GM12878 (cell line): ENCODE data around the gene LAMC3. TPM values are rescaled to one million over a fixed set of nuclear protein-coding genes. Genes with fewer than 3 reads are reported as not detected.

Experiments
- ATAC-seq: fragments of 200-7000 bp; cut with Tn5 transposase; 3 replicates; pipeline ENCODE4 v1.9.1; 2020; ENCODE audit warnings: mild to moderate bottlenecking, moderate library complexity
- BruUV-seq: library from RNA; stranded (reverse); fragments of 400-500 nt; replicated peaks from 2 replicates; lab custom pipeline; 2021; lab: Mats Ljungman, UMichigan
- CTCF ChIA-PET: fragments of 300-600 bp; sonication (Branson Sonifier 250); formaldehyde crosslinking; extraction: SDS; loops from one replicate; lab custom pipeline; 2021; ENCODE audit warnings: inconsistent platforms; lab: Yijun Ruan, JAX
- POLR2A ChIA-PET: fragments of 350-600 bp; formaldehyde crosslinking; extraction: SDS; loops from one replicate; lab custom pipeline; 2021; ENCODE audit warnings: inconsistent platforms; lab: Charles Lee
- RAD21 ChIA-PET: fragments of 300-600 bp; sonication (Branson Sonifier 250); formaldehyde crosslinking; loops from one replicate; lab custom pipeline; 2023; ENCODE audit warnings: antibody characterized with exemption; ENCODE audit not compliant: unreplicated experiment; lab: Charles Lee
- SMC1A ChIA-PET: fragments of 300-600 bp; sonication (Branson Sonifier 250); formaldehyde crosslinking; loops from one replicate; lab custom pipeline; 2023; ENCODE audit not compliant: unreplicated experiment, uncharacterized antibody; lab: Charles Lee
- DNase-seq: peaks from one replicate; pipeline ENCODE4 v3.0.0-alpha.2; 2011; ENCODE audit warnings: low read depth, low spot score
- FAIRE-seq: peaks from 3 replicates; lab custom pipeline; 2011; peaks lifted over from hg19 to GRCh38; lab: Jason Lieb, UNC
- H2AFZ ChIP-seq: 2 replicates; pipeline ENCODE4 v1.6.0; 2011; ENCODE audit warnings: low read depth, low read length, control low read depth; ENCODE audit not compliant: control insufficient read depth
- H3K27ac ChIP-seq: 2 replicates; pipeline ENCODE4 v1.5.1; 2011; ENCODE audit warnings: control low read depth; ENCODE audit not compliant: control insufficient read depth, insufficient read depth
- H3K27me3 ChIP-seq, 2 experiments: replicated peaks in 1 of 2; 2 replicates each; pipeline versions ENCODE4 v1.6.0 to v1.6.1; 2011; ENCODE audit warnings: low read length in 1 of 2; ENCODE audit not compliant: control insufficient read depth in 2 of 2, insufficient read depth in 2 of 2
- H3K36me3 ChIP-seq, 2 experiments: 2 replicates each; pipeline ENCODE4 v1.5.1; 2011; ENCODE audit warnings: low read length in 1 of 2; ENCODE audit not compliant: control insufficient read depth in 2 of 2, insufficient read depth in 2 of 2
- H3K4me1 ChIP-seq: 2 replicates; pipeline ENCODE4 v1.6.1; 2011; ENCODE audit warnings: mild to moderate bottlenecking, low read length, moderate library complexity, mixed read lengths; ENCODE audit not compliant: control insufficient read depth, insufficient read depth
- H3K4me2 ChIP-seq: 2 replicates; pipeline ENCODE4 v1.6.0; 2011; ENCODE audit warnings: control low read depth; ENCODE audit not compliant: control insufficient read depth, insufficient read depth
- H3K4me3 ChIP-seq: fragments of 200-600 bp; sonication (generic); 2 replicates; pipeline ENCODE4 v1.5.1; 2016
- H3K79me2 ChIP-seq: 2 replicates; pipeline ENCODE4 v1.6.0; 2011; ENCODE audit warnings: low read length; ENCODE audit not compliant: control insufficient read depth, insufficient read depth
- H3K9ac ChIP-seq: 2 replicates; pipeline ENCODE4 v1.8.0; 2011; ENCODE audit warnings: low read length, control low read depth, mixed read lengths; ENCODE audit not compliant: control insufficient read depth, insufficient read depth
- H3K9me3 ChIP-seq: replicated peaks from 3 replicates; pipeline ENCODE4 v1.5.1; 2011; ENCODE audit warnings: mild to moderate bottlenecking, low read length; ENCODE audit not compliant: control insufficient read depth, insufficient read depth
- H4K20me1 ChIP-seq: 2 replicates; pipeline ENCODE4 v1.6.0; 2011; ENCODE audit not compliant: control insufficient read depth, insufficient read depth
- BCL3 ChIP-seq: IDR thresholded peaks from 2 replicates; pipeline ENCODE4 v1.6.1; 2011; ENCODE audit warnings: borderline replicate concordance, low read depth, mild to moderate bottlenecking, moderate library complexity, low read length; ENCODE audit not compliant: insufficient read depth, poor library complexity, severe bottlenecking
- IRF5 ChIP-seq: fragments of 450-650 bp; IDR thresholded peaks from 2 replicates; pipeline ENCODE4 v1.6.1; 2017; ENCODE audit warnings: borderline replicate concordance
- MLLT1 ChIP-seq: fragments of 450-650 bp; IDR thresholded peaks from 2 replicates; pipeline ENCODE4 v1.6.1; 2016; ENCODE audit warnings: mild to moderate bottlenecking
- PML ChIP-seq: IDR thresholded peaks from 2 replicates; pipeline ENCODE4 v1.6.1; 2012; ENCODE audit warnings: low read length, inconsistent platforms
- RBBP5 ChIP-seq: fragments of 200-600 bp; sonication (generic); conservative IDR thresholded peaks from 2 replicates; pipeline ENCODE4 v1.6.1; 2016
- ZBTB4 ChIP-seq: fragments of 450-650 bp; formaldehyde crosslinking; IDR thresholded peaks from 2 replicates; pipeline ENCODE4 v1.4.0; 2022; ENCODE audit warnings: mild to moderate bottlenecking, moderate library complexity
- ZBTB40 ChIP-seq: fragments of 450-650 bp; IDR thresholded peaks from 2 replicates; pipeline ENCODE4 v1.6.1; 2016; ENCODE audit warnings: mild to moderate bottlenecking, moderate library complexity, borderline replicate concordance
- ZNF622 ChIP-seq: fragments of 450-650 bp; IDR thresholded peaks from 2 replicates; pipeline ENCODE4 v1.6.1; 2017; ENCODE audit warnings: mild to moderate bottlenecking, inconsistent platforms
- WGBS: methylation state at CpG from one replicate; pipeline ENCODE4 v1.1.6; 2016; ENCODE audit warnings: low lambda C conversion rate; ENCODE audit not compliant: insufficient replicate concordance, insufficient coverage; ENCODE audit errors: missing lambda C conversion rate; 5-methylcytosine and 5-hydroxymethylcytosine counted together
- in situ Hi-C: fragments of 300-500 bp; cut with MboI; formaldehyde crosslinking; loops from 9 replicates; pipeline ENCODE4 v1.14.3; 2018; ENCODE audit warnings: mixed read lengths
- intact Hi-C: fragments of 100-400 bp; cut with micrococcal nuclease; formaldehyde crosslinking; loops from one replicate; pipeline ENCODE4 v1.14.2; 2022; ENCODE audit not compliant: unreplicated experiment
- polyA plus RNA-seq, 11 experiments: library from polyadenylated mRNA; depleted of rRNA in 4 of 11; unstranded in 6 of 11; stranded (reverse) in 5 of 11; fragments of >200 nt; fragmentation: Nextera tagmentation in 4 of 11; fragmentation: Illumina TruSeq in 1 of 11; extraction: Ambion mirVana in 4 of 11; extraction: Trizol in 1 of 11; gene quantifications; 1 replicate in 1 of 11; 2 replicates in 10 of 11; pipeline versions ENCODE4 v1.2.1 to v1.2.3, GENCODE V29; 2011 to 2016; ENCODE audit warnings: inconsistent platforms in 2 of 11, missing spikeins in 2 of 11, low read depth in 1 of 11
- total RNA-seq, 4 experiments: library from RNA; depleted of rRNA in 3 of 4; stranded (reverse); fragments of >200 nt in 3 of 4; fragmentation: Illumina TruSeq in 1 of 4; extraction: Trizol in 1 of 4; gene quantifications; 2 replicates each; pipeline versions ENCODE4 v1.2.1 to v1.2.3, GENCODE V29; 2013 to 2021

The LAMC3 gene
- total and polyA plus RNA-seq, 10 of the 15 experiments (the other 5 are each of a cell fraction or from before 2014, with no cell fraction given) = under 0.01 to 0.08 TPM; not detected in 8

- Histone ChIP-seq H2AFZ (no peak overlapping the region), H3K27me3 (peaks cover 8 to 13% of the 10 kb centered on the region in 2 experiments; a peak in 3 of 4 replicates), H3K4me1 (no peaks in the 10 kb centered on the region; the same call in 1 of the 2 replicates), H3K4me3 (no peak overlapping the region), H4K20me1 (no peaks in the 10 kb centered on the region), H3K9me3 (no peaks in the 10 kb centered on the region), H3K79me2 (no peaks in the 10 kb centered on the region), H3K9ac (no peak overlapping the region), H3K27ac (no peak overlapping the region), H3K4me2 (no peak overlapping the region), H3K36me3 (no peaks in the 10 kb centered on the region)
- no peak for ATAC-seq
- DNase-seq = no peak
- RAD21 ChIA-PET = interaction anchor here (0.5 kb wide), 1 partner anchor 241 kb away, joined by 3 read pairs; no protein-coding TSS in a partner anchor
- FAIRE-seq = no peak
- POLR2A ChIA-PET = no interaction called here
- intact Hi-C loops = no loop called here
- 51% methylated on average over 12 of the region's 12 CpGs for WGBS
- CTCF ChIA-PET = no interaction called here
- no TSS peak for BruUV-seq
- SMC1A ChIA-PET = no interaction called here
- in situ Hi-C loops = no loop called here
- TF ChIP-seq IRF5 (no peak), PML (no peak), BCL3 (no peak), MLLT1 (no peak), ZBTB4 (CRISPR knock-in tag) (no peak), RBBP5 (no peak), ZNF622 (no peak), ZBTB40 (no peak)
These were observed 85.6 kb downstream of the LAMC3 start for GRCh38 chr9:131094622-131095021.
